Panc1 (cell line): ENCODE data around the gene TMEM141.

ENCODE experiments used
- POLR2AphosphoS5 ChIP-seq: IDR thresholded peaks from 2 replicates; pipeline ENCODE4 v1.6.1; 2012; ENCODE audit warnings: mild to moderate bottlenecking, low read depth, low read length, moderate library complexity
- SIN3A ChIP-seq: IDR thresholded peaks from 2 replicates; pipeline ENCODE4 v1.6.1; 2012; ENCODE audit warnings: low read depth, mild to moderate bottlenecking, low read length, moderate library complexity, borderline replicate concordance; ENCODE audit not compliant: insufficient read depth
- TCF7L2 ChIP-seq: IDR thresholded peaks from 2 replicates; pipeline ENCODE4 v1.6.1; 2011; ENCODE audit warnings: mild to moderate bottlenecking, low read depth, low read length, inconsistent platforms
- TF ChIP-seq, protein P1 (sequence below): fragments of 450-650 bp; IDR thresholded peaks from 2 replicates; pipeline ENCODE4 v1.5.1; 2017; ENCODE audit warnings: mild to moderate bottlenecking
- TF ChIP-seq, protein P2 (sequence below), 2 experiments: IDR thresholded peaks; 2 replicates each; pipeline ENCODE4 v1.6.1; 2011 to 2012; ENCODE audit warnings: low read depth in 2 of 2, control low read depth in 1 of 2, low read length in 1 of 2, mild to moderate bottlenecking in 1 of 2, moderate library complexity in 1 of 2; ENCODE audit not compliant: insufficient read depth in 1 of 2

DNA sequence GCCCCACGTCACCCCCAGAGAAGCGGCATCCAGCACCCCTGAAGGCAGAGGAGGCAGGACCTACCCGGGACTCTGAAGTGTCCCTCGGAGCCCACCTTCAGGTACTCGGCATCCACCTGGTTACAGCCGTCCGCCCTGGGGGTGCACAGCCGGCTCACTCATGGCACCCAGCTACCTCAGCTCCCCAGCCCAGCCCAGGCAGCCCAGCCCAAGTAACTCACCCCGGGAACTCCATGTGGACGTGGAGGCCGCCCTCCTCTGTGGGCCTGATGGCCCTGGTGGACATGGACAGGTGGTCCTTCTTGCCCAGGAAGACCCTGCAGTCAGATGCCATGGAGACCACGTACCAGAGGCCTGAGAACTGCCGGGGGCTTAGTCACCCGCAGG is 27.5 kb upstream of the TMEM141 start:
- TF ChIP-seq, protein P1, sequence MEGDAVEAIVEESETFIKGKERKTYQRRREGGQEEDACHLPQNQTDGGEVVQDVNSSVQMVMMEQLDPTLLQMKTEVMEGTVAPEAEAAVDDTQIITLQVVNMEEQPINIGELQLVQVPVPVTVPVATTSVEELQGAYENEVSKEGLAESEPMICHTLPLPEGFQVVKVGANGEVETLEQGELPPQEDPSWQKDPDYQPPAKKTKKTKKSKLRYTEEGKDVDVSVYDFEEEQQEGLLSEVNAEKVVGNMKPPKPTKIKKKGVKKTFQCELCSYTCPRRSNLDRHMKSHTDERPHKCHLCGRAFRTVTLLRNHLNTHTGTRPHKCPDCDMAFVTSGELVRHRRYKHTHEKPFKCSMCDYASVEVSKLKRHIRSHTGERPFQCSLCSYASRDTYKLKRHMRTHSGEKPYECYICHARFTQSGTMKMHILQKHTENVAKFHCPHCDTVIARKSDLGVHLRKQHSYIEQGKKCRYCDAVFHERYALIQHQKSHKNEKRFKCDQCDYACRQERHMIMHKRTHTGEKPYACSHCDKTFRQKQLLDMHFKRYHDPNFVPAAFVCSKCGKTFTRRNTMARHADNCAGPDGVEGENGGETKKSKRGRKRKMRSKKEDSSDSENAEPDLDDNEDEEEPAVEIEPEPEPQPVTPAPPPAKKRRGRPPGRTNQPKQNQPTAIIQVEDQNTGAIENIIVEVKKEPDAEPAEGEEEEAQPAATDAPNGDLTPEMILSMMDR = no peak
- no peak for TF ChIP-seq SIN3A
- TF ChIP-seq, protein P2, sequence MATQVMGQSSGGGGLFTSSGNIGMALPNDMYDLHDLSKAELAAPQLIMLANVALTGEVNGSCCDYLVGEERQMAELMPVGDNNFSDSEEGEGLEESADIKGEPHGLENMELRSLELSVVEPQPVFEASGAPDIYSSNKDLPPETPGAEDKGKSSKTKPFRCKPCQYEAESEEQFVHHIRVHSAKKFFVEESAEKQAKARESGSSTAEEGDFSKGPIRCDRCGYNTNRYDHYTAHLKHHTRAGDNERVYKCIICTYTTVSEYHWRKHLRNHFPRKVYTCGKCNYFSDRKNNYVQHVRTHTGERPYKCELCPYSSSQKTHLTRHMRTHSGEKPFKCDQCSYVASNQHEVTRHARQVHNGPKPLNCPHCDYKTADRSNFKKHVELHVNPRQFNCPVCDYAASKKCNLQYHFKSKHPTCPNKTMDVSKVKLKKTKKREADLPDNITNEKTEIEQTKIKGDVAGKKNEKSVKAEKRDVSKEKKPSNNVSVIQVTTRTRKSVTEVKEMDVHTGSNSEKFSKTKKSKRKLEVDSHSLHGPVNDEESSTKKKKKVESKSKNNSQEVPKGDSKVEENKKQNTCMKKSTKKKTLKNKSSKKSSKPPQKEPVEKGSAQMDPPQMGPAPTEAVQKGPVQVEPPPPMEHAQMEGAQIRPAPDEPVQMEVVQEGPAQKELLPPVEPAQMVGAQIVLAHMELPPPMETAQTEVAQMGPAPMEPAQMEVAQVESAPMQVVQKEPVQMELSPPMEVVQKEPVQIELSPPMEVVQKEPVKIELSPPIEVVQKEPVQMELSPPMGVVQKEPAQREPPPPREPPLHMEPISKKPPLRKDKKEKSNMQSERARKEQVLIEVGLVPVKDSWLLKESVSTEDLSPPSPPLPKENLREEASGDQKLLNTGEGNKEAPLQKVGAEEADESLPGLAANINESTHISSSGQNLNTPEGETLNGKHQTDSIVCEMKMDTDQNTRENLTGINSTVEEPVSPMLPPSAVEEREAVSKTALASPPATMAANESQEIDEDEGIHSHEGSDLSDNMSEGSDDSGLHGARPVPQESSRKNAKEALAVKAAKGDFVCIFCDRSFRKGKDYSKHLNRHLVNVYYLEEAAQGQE (IDR thresholded peaks at IDR 0.05; ENCODE audit: insufficient read depth in 1 of 2, low read depth in 2 of 2, low read length in 1 of 2) = no peak
- no peak for TF ChIP-seq POLR2AphosphoS5
- TF ChIP-seq TCF7L2 = no peak
